Kidney epithelial cell (primary cell): ENCODE results near the gene EML4. TPM values are rescaled to one million over a fixed set of nuclear protein-coding genes. Genes with fewer than 3 reads are reported as not detected.
"Not testable (repeated sequence)": the region's sequence is repeated elsewhere in the genome, so short reads cannot be mapped to it uniquely, and the experiment has no call there.

Experiments used
- DNase-seq: peaks from one replicate; pipeline ENCODE4 v3.0.0-alpha.2; 2010; ENCODE audit warnings: low read depth
- H3K27me3 ChIP-seq: 2 replicates; pipeline ENCODE4 v1.6.0; 2011; ENCODE audit warnings: low read length; ENCODE audit not compliant: control insufficient read depth, insufficient read depth
- H3K36me3 ChIP-seq: 2 replicates; pipeline ENCODE4 v1.5.1; 2011; ENCODE audit warnings: low read length; ENCODE audit not compliant: control insufficient read depth, insufficient read depth
- H3K4me3 ChIP-seq: 2 replicates; pipeline ENCODE4 v1.5.1; 2011; ENCODE audit warnings: low read depth, mild to moderate bottlenecking, control low read depth, low read length
- total RNA-seq: library from RNA; depleted of rRNA; stranded (reverse); fragments of >200 nt; gene quantifications from 2 replicates; pipeline ENCODE4 v1.2.3, GENCODE V29; 2015
- TF ChIP-seq, protein P1 (sequence below): IDR thresholded peaks from 2 replicates; pipeline ENCODE4 v1.5.1; 2011; ENCODE audit warnings: mild to moderate bottlenecking, moderate library complexity, low read length, control low read depth, inconsistent platforms; ENCODE audit not compliant: insufficient read depth, poor library complexity, severe bottlenecking

EML4 gene
- total RNA-seq, 1 donor from 2014 or later: 33.8 TPM

- Histone ChIP-seq H3K4me3 (no peak overlapping the region), H3K27me3 (no peaks in the 10 kb centered on the region), H3K36me3 (peaks cover 3% of the 10 kb centered on the region)
- TF ChIP-seq, protein P1, sequence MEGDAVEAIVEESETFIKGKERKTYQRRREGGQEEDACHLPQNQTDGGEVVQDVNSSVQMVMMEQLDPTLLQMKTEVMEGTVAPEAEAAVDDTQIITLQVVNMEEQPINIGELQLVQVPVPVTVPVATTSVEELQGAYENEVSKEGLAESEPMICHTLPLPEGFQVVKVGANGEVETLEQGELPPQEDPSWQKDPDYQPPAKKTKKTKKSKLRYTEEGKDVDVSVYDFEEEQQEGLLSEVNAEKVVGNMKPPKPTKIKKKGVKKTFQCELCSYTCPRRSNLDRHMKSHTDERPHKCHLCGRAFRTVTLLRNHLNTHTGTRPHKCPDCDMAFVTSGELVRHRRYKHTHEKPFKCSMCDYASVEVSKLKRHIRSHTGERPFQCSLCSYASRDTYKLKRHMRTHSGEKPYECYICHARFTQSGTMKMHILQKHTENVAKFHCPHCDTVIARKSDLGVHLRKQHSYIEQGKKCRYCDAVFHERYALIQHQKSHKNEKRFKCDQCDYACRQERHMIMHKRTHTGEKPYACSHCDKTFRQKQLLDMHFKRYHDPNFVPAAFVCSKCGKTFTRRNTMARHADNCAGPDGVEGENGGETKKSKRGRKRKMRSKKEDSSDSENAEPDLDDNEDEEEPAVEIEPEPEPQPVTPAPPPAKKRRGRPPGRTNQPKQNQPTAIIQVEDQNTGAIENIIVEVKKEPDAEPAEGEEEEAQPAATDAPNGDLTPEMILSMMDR: no peak
- DNase-seq: no peak
These were observed 171.1 kb downstream of the EML4 start for GRCh38 chr2:42340045-42340937.

DNA sequence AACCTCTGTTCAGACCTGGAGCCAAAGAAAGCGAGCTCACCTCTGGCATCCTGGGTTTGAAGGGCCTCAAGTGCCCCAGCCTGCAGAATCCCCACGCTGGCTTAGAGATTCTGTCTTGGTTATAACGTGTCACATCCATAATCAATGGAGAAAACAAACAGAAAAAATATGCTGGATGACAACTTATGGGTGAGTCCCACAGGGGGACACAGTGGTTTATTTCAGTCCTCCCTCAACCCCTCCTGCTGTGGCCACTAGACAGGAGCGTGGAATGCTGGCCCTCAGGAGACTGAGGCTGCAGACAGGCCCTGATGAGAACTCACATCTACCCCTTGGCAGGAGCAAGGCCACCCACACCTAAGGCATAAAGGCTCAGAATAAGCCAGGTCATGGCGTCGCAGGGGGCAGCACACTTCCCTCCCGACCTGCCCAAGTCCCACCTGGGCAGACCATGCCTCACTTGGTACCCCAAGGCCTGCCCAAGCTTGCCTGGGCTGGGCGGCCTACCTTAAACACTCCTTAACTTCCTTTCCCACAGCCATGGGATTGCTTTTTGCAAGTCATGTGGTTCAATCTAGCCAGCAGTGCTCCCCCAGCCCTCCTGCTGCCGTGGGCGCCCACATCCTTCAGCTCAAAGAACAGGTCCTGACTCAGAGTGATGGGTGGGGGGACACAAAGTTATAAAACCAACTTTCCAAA, 171.9 kb downstream of the EML4 start:
- no peak for DNase-seq
- TF ChIP-seq, protein P1: no peak
- Histone ChIP-seq H3K4me3 (no peak overlapping the region), H3K36me3 (no peaks in the 10 kb centered on the region), H3K27me3 (no peaks in the 10 kb centered on the region)

DNA sequence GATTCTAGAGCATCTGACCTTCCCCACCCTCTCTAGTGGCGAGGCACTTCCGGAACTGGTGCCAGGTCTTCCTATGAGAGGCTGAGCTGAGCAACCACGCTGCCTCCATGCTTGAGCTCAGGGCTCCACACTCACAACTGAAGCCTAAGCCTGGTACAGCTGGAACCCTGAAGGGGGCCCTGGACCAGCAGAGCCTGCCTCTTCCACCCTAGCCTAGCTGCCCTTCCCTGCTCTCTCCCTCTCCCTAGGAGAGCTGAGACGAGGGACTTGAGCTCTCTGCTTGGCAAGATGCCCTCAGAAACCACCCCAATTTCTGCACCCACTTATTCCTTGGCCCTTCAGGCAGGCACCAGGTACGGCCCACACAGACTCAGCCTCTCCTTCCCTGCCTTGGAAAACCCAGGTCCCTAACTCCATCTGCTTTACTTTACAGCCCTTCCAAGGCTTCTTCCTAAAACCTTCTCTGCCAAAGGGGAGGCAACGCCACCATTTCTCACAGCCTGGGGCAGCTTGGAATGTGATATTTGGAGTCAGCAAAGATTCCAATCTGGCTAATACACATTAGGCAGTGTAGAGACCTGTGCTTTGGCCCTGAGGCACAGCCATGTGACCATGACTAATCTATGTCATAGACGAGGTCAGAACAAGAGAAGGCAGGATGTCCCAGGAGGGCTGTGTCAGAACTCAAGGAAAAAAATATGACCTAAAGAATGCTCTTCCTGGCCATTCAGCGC, 173.1 kb downstream of the EML4 start:
- TF ChIP-seq, protein P1: no peak
- DNase-seq: peak; percentile 79
- Histone ChIP-seq H3K27me3 (no peaks in the 10 kb centered on the region), H3K4me3 (no peak overlapping the region), H3K36me3 (no peaks in the 10 kb centered on the region)

DNA sequence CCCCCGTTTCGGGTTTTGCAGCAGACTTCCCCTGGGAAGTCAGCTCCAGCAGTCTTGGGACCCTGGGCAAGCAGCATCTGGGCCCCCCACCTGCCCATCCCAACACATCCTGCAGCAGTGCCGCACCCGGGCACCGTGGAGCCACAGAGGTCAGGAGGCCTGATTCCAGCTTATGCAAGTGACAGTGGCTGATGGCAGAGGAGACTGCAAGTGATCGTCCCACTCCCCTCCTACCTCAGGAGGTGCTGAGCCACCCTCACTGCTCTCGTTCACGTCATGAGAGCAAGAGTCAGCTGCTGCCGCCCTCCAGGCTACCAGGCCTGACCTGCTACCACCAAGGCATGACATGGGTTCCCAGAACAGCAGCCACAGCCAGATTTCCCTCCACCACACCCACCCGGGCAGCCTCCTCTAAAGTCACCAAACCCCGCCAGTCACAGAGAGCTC, 173.7 kb downstream of the EML4 start:
- no peak overlapping the region for H3K4me3 ChIP-seq
- no peaks in the 10 kb centered on the region for H3K36me3 ChIP-seq
- no peaks in the 10 kb centered on the region for H3K27me3 ChIP-seq
- DNase-seq: no peak
- TF ChIP-seq, protein P1: no peak

- H3K36me3 ChIP-seq: peaks cover under 1% of the 10 kb centered on the region
These were observed 176.8 kb downstream of the EML4 start for GRCh38 chr2:42345986-42346385.

DNA sequence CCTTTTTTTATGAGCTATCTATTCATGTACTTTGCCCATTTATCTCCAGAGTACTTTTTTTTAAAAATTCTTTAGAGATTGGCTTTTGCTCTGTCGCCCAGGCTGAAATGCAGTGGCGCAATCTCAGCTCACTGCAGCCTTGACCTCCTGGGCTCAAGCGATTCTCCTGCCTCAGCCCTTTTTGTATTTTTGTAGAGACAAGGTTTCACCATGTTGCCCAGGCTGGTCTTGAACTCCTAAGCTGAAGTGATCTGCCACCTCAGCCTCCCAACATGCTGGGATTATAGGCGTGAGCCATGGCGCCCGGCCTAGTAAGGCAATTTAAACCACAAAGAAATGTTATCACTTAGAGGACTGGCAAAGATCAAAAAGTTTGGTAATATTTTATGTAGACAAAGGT, 177.7 kb downstream of the EML4 start:
- H3K4me3 ChIP-seq, DNase-seq, H3K36me3 ChIP-seq, H3K27me3 ChIP-seq: not testable (repeated sequence)

More at GRCh38 chr2:42345986-42346385, 176.8 kb downstream of the EML4 start:
- DNase-seq: no peak
- Histone ChIP-seq H3K27me3 (no peaks in the 10 kb centered on the region), H3K4me3 (no peak overlapping the region)
- TF ChIP-seq, protein P1: no peak

DNA sequence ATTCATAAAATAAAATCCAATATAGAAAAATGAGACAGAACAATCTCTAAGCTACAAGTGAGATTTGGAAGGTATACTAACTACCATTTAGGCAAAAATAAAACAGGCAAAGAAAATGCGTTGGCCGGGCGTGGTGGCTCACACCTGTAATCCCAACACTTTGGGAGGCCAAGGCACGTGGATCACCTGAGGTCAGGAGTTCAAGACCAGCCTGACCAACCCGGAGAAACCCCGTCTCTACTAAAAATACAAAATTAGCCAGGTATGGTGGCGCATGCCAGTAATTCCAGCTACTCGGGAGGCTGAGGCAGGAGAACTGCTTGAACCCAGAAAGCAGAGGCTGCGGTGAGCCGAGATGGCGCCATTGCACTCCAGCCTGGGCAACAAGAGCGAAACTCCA, 178.4 kb downstream of the EML4 start:
- not testable (repeated sequence) for H3K27me3 ChIP-seq, H3K36me3 ChIP-seq, H3K4me3 ChIP-seq, DNase-seq
